H1 (cell line): Measurements from ENCODE around the gene TAAR1. TPM values are rescaled to one million over a fixed set of nuclear protein-coding genes. Genes with fewer than 3 reads are reported as not detected.

Source experiments
- CTCF ChIA-PET: fragments of 300-600 bp; sonication (Branson Sonifier 250); formaldehyde crosslinking; loops from one replicate; lab custom pipeline; 2021; ENCODE audit not compliant: partially characterized antibody; lab: Charles Lee
- POLR2A ChIA-PET: fragments of 300-600 bp; sonication (Branson Sonifier 250); formaldehyde crosslinking; loops from one replicate; lab custom pipeline; 2021; ENCODE audit warnings: inconsistent platforms; ENCODE audit not compliant: partially characterized antibody; lab: Charles Lee
- DNase-seq, 2 experiments: peaks; one replicate each; pipeline versions ENCODE4 v3.0.0 to v3.0.0-alpha.2; 2010 to 2022; ENCODE audit warnings: low spot score in 2 of 2, low read depth in 1 of 2, mixed read lengths in 1 of 2
- FAIRE-seq: peaks from 2 replicates; lab custom pipeline; 2011; peaks lifted over from hg19 to GRCh38; lab: Jason Lieb, UNC
- H2AFZ ChIP-seq: 2 replicates; pipeline ENCODE4 v1.8.1; 2012; ENCODE audit warnings: low read length, inconsistent platforms
- H2AK5ac ChIP-seq: 2 replicates; pipeline ENCODE4 v1.6.1; 2013; ENCODE audit warnings: low read depth, low read length
- H2BK120ac ChIP-seq: replicated peaks from 2 replicates; pipeline ENCODE3; 2013; ENCODE audit warnings: low read depth, low read length, inconsistent platforms
- H2BK12ac ChIP-seq: 2 replicates; pipeline ENCODE4 v1.6.1; 2013; ENCODE audit warnings: low read depth, low read length
- H2BK15ac ChIP-seq: 2 replicates; pipeline ENCODE4 v1.6.1; 2013; ENCODE audit warnings: low read length
- H2BK20ac ChIP-seq: 2 replicates; pipeline ENCODE4 v1.6.1; 2013; ENCODE audit warnings: low read length
- H2BK5ac ChIP-seq: 2 replicates; pipeline ENCODE4 v1.6.1; 2013; ENCODE audit warnings: low read depth, low read length
- H3K14ac ChIP-seq: 2 replicates; pipeline ENCODE4 v1.6.1; 2013; ENCODE audit warnings: inconsistent platforms; ENCODE audit not compliant: insufficient read length
- H3K18ac ChIP-seq: 2 replicates; pipeline ENCODE4 v1.6.1; 2013; ENCODE audit warnings: low read length; ENCODE audit errors: extremely low read depth
- H3K23ac ChIP-seq: 2 replicates; pipeline ENCODE4 v1.6.1; 2013; ENCODE audit warnings: inconsistent platforms; ENCODE audit not compliant: insufficient read length
- H3K23me2 ChIP-seq: 2 replicates; pipeline ENCODE4 v1.6.1; 2013; ENCODE audit warnings: low read depth, low read length
- H3K27ac ChIP-seq: 2 replicates; pipeline ENCODE4 v1.6.1; 2011; ENCODE audit warnings: low read depth, low read length, inconsistent platforms
- H3K27me3 ChIP-seq, 4 experiments: replicated peaks in 1 of 4; 1 replicate in 1 of 4; 2 replicates in 3 of 4; pipeline versions ENCODE4 v1.6.1 to v1.8.1; 2011 to 2013; ENCODE audit warnings: low read length in 3 of 4, mild to moderate bottlenecking in 3 of 4, inconsistent platforms in 2 of 4, mixed read lengths in 2 of 4, moderate library complexity in 1 of 4; ENCODE audit not compliant: control insufficient read depth in 3 of 4, insufficient read depth in 3 of 4; ENCODE audit errors: extremely low read depth in 1 of 4
- H3K36me3 ChIP-seq, 4 experiments: 2 replicates each; pipeline versions ENCODE4 v1.6.1 to v1.8.1; 2011 to 2013; ENCODE audit warnings: mild to moderate bottlenecking in 4 of 4, low read length in 3 of 4, moderate library complexity in 2 of 4, control low read depth in 1 of 4, inconsistent platforms in 1 of 4; ENCODE audit not compliant: insufficient read depth in 4 of 4, control insufficient read depth in 2 of 4
- H3K4ac ChIP-seq: replicated peaks from 2 replicates; pipeline ENCODE3; 2013; ENCODE audit warnings: low read length, low read depth, mixed read lengths, inconsistent platforms; ENCODE audit not compliant: insufficient read length
- H3K4me1 ChIP-seq, 4 experiments: replicated peaks in 1 of 4; 1 replicate in 1 of 4; 2 replicates in 3 of 4; pipeline versions ENCODE4 v1.6.1 to v1.8.1; 2011 to 2013; ENCODE audit warnings: low read length in 3 of 4, inconsistent platforms in 2 of 4, mixed read lengths in 1 of 4; ENCODE audit not compliant: insufficient read depth in 4 of 4, control insufficient read depth in 3 of 4
- H3K4me2 ChIP-seq, 2 experiments: 2 replicates each; pipeline versions ENCODE4 v1.6.1 to v1.8.1; 2011 to 2013; ENCODE audit warnings: low read depth in 2 of 2, low read length in 2 of 2, control low read depth in 1 of 2, inconsistent platforms in 1 of 2, mild to moderate bottlenecking in 1 of 2; ENCODE audit not compliant: insufficient read depth in 1 of 2
- H3K4me3 ChIP-seq, 4 experiments: fragments of 200-600, 300-600 bp in 1 of 4; sonication (generic), shearing (Covaris generic), sonication (Bioruptor Twin) in 1 of 4; 2 replicates each; pipeline versions ENCODE4 v1.5.1 to v1.8.1; 2011 to 2016; ENCODE audit warnings: low read length in 4 of 4, low read depth in 3 of 4, control low read depth in 2 of 4, inconsistent platforms in 2 of 4, mild to moderate bottlenecking in 2 of 4, mixed read lengths in 1 of 4, moderate library complexity in 1 of 4; ENCODE audit not compliant: insufficient read depth in 2 of 4; ENCODE audit errors: extremely low read depth in 1 of 4
- H3K56ac ChIP-seq: replicated peaks from 2 replicates; pipeline ENCODE3; 2013; ENCODE audit warnings: low read depth, mild to moderate bottlenecking, mixed read lengths, low read length, inconsistent platforms; ENCODE audit not compliant: insufficient read length
- H3K79me1 ChIP-seq: 2 replicates; pipeline ENCODE4 v1.6.1; 2013; ENCODE audit warnings: low read depth, low read length, control low read depth
- H3K79me2 ChIP-seq, 2 experiments: 2 replicates each; pipeline versions ENCODE4 v1.6.1 to v1.8.1; 2012 to 2013; ENCODE audit warnings: low read length in 2 of 2, mild to moderate bottlenecking in 2 of 2, inconsistent platforms in 1 of 2; ENCODE audit not compliant: insufficient read depth in 2 of 2, control insufficient read depth in 1 of 2
- H3K9ac ChIP-seq, 4 experiments: replicated peaks in 1 of 4; 1 replicate in 1 of 4; 2 replicates in 3 of 4; pipeline versions ENCODE4 v1.6.1 to v1.8.1; 2011 to 2013; ENCODE audit warnings: low read depth in 3 of 4, low read length in 3 of 4, control low read depth in 2 of 4, mild to moderate bottlenecking in 2 of 4, moderate library complexity in 2 of 4, inconsistent platforms in 1 of 4; ENCODE audit errors: extremely low read depth in 1 of 4
- H3K9me3 ChIP-seq, 2 experiments: 2 replicates each; pipeline versions ENCODE4 v1.6.1 to v1.8.1; 2012 to 2013; ENCODE audit warnings: mild to moderate bottlenecking in 2 of 2, moderate library complexity in 2 of 2, control low read depth in 1 of 2, inconsistent platforms in 1 of 2, low read depth in 1 of 2, low read length in 1 of 2, mixed read lengths in 1 of 2; ENCODE audit not compliant: insufficient read depth in 2 of 2
- H4K20me1 ChIP-seq, 2 experiments: replicated peaks in 1 of 2; 2 replicates each; pipeline versions ENCODE3 to v1.8.1; 2011 to 2013; ENCODE audit warnings: inconsistent platforms in 2 of 2, low read length in 2 of 2, mild to moderate bottlenecking in 1 of 2; ENCODE audit not compliant: insufficient read depth in 2 of 2, control insufficient read depth in 1 of 2
- H4K5ac ChIP-seq: 2 replicates; pipeline ENCODE4 v1.6.1; 2013; ENCODE audit warnings: low read length, low read depth, mixed read lengths, inconsistent platforms; ENCODE audit not compliant: insufficient read length
- H4K8ac ChIP-seq: 2 replicates; pipeline ENCODE4 v1.8.0; 2013; ENCODE audit warnings: mild to moderate bottlenecking, moderate library complexity, low read length, inconsistent platforms; ENCODE audit not compliant: insufficient read depth; ENCODE audit errors: extremely low read depth
- H4K91ac ChIP-seq: replicated peaks from 2 replicates; pipeline ENCODE3; 2013; ENCODE audit warnings: low read length, mixed read lengths, inconsistent platforms; ENCODE audit not compliant: insufficient read length
- FOSL1 ChIP-seq: IDR thresholded peaks from 2 replicates; pipeline ENCODE4 v1.6.1; 2011; ENCODE audit warnings: mild to moderate bottlenecking, low read depth, low read length, moderate library complexity; ENCODE audit not compliant: insufficient read depth
- KDM1A ChIP-seq: fragments of 200-600, 300-600 bp; sonication (generic); IDR thresholded peaks from 2 replicates; pipeline ENCODE4 v1.7.1; 2016; ENCODE audit warnings: mild to moderate bottlenecking, low read length, borderline replicate concordance
- MAX ChIP-seq: IDR thresholded peaks from 2 replicates; pipeline ENCODE4 v1.6.1; 2012; ENCODE audit warnings: inconsistent platforms
- RAD21 ChIP-seq, 2 experiments: IDR thresholded peaks in 1 of 2; conservative IDR thresholded peaks in 1 of 2; 2 replicates each; pipeline ENCODE4 v1.6.1; 2011; ENCODE audit warnings: low read depth in 2 of 2, low read length in 2 of 2, improper control_type of control experiment in 1 of 2, inconsistent platforms in 1 of 2, mild to moderate bottlenecking in 1 of 2, moderate library complexity in 1 of 2
- SIRT6 ChIP-seq: IDR thresholded peaks from one replicate; pipeline ENCODE4 v1.7.1; 2012; ENCODE audit warnings: low read length, inconsistent platforms
- WGBS, 2 experiments: shearing (Covaris generic) in 1 of 2; methylation state at CpG; one replicate each; pipeline versions ENCODE4 v1.1.6 to v1.1.7; 2013 to 2015; ENCODE audit warnings: low lambda C conversion rate in 2 of 2, mixed read lengths in 2 of 2, inconsistent platforms in 1 of 2, low coverage in 1 of 2, missing lambda C conversion rate in 1 of 2; ENCODE audit not compliant: insufficient replicate concordance in 2 of 2, insufficient coverage in 1 of 2, insufficient read length in 1 of 2; ENCODE audit errors: extremely low coverage in 1 of 2, missing lambda C conversion rate in 1 of 2; 5-methylcytosine and 5-hydroxymethylcytosine counted together
- polyA plus RNA-seq, 7 experiments: library from polyadenylated mRNA; depleted of rRNA in 3 of 7; stranded (reverse) in 5 of 7; unstranded in 2 of 7; fragments of >200 nt in 5 of 7; fragments of 200-250 nt in 2 of 7; gene quantifications; 1 replicate in 5 of 7; 2 replicates in 1 of 7; 4 replicates in 1 of 7; pipeline versions ENCODE4 v1.2.1 to v1.2.3, GENCODE V29; 2011 to 2013; ENCODE audit warnings: missing spikeins in 2 of 7, mixed read lengths in 2 of 7
- total RNA-seq: library from RNA; stranded (reverse); fragmentation: NEBNext Ultra II Directional; extraction: Animal tissue kit (Norgen Biotek cat#: 25700); gene quantifications from 2 replicates; pipeline ENCODE4 v1.2.1, GENCODE V29; 2021

Gene TAAR1
- total and polyA plus RNA-seq, 2 of the 8 experiments (the other 6 are each of a cell fraction or from before 2014, with no cell fraction given) = not detected

GRCh38 chr6:132633362-132633761 is 25.6 kb downstream of the TAAR1 start:
- Histone ChIP-seq H3K4me1 (no peaks in the 10 kb centered on the region), H2BK12ac (no peak overlapping the region), H4K5ac (no peak overlapping the region), H3K27me3 (no peaks in the 10 kb centered on the region), H3K79me2 (no peaks in the 10 kb centered on the region), H2BK15ac (no peak overlapping the region), H3K36me3 (no peaks in the 10 kb centered on the region), H3K23ac (no peak overlapping the region), H4K20me1 (no peaks in the 10 kb centered on the region), H3K4me3 (no peak overlapping the region), H3K9ac (no peak overlapping the region), H2BK20ac (no peak overlapping the region), H3K79me1 (no peaks in the 10 kb centered on the region), H3K4ac (no peak overlapping the region), H3K18ac (no peak overlapping the region), H2AK5ac (no peak overlapping the region), H4K91ac (no peak overlapping the region), H3K9me3 (no peaks in the 10 kb centered on the region), H3K4me2 (no peak overlapping the region), H2BK120ac (no peak overlapping the region), H3K23me2 (no peaks in the 10 kb centered on the region), H2BK5ac (no peak overlapping the region), H3K27ac (no peak overlapping the region; the same call in 1 of the 2 replicates), H4K8ac (no peak overlapping the region; the same call in 1 of the 2 replicates), H2AFZ (peak overlapping the region; percentile 67), H3K56ac (no peak overlapping the region), H3K14ac (no peak overlapping the region)
- CTCF ChIA-PET = no interaction called here
- FAIRE-seq = no peak
- no peak for DNase-seq
- POLR2A ChIA-PET = no interaction called here
- no peak for TF ChIP-seq RAD21 (IDR thresholded peaks at IDR 0.05 in 1 of 2, conservative IDR thresholded peaks at IDR 0.05 in 1 of 2; ENCODE audit: low read depth in 2 of 2, low read length in 2 of 2)
- TF ChIP-seq FOSL1 = no peak
- TF ChIP-seq MAX = no peak
- no peak for TF ChIP-seq KDM1A
- TF ChIP-seq SIRT6 = no peak
- 87% methylated on average over 2 of the region's 2 CpGs; no CpG with 5 or more reads in 1 of the 2 experiments for WGBS, 2 experiments
